Measurements from ENCODE around the gene SMARCD3. TPM values are rescaled to one million over a fixed set of nuclear protein-coding genes. Genes with fewer than 3 reads are reported as not detected.
A peak's percentile ranks its signal among the peaks of the same experiment; 100 is the strongest.

The SMARCD3 gene
- total and polyA plus RNA-seq, 2 of the 13 experiments (the other 11 are each of a cell fraction or from before 2014, with no cell fraction given) = 0.20 to 0.62 TPM

DNA sequence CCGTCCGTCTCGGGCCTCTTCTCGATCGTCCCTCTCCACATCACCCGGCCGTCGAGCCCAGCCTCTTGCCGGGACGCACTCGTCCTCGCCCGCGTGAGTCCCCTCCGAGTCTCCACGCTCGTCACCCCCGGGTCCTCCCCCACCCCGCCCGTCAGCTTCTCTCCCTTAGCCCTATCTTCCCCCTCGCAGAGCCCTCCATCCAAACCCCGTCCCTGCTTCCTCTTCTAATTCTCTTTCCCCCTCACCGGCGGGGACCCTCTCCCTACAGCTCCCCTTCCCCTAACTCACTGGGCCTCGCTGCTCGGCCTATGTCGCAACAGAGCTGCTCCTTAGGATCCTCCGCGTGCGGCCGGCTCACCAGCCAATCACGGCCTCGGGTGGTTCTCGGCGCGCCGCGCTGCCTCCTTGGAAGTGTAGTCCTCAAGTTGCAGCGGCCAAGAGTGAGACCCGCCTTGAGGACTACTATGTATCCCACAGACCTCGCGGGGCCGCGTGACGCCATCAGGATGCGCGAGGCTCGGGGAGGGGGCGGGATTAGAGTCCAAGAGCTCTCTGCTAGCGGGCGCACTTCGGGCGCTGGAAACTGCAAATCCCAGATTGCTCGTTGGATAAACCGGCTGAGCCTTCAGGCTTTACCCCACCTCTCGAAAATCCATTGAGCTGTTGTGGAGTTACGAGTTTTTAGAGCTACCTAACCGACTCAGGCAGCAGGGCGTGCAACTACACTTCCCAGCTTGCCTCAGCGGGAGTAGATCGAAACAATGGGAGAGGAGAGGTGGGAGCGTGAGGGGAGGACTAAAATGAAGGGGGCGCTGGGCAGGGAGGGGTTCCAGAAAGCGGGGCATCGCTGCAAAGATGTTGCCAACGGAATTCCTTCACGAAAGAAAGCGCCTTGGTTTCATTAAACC, 21.4 kb downstream of the SMARCD3 start, which contains the start of gene ABCF2 (continued):
- TF ChIP-seq ETV6 (CRISPR knock-in tag; conservative IDR thresholded peaks at IDR 0.05) = no peak
- TF ChIP-seq, protein P1, sequence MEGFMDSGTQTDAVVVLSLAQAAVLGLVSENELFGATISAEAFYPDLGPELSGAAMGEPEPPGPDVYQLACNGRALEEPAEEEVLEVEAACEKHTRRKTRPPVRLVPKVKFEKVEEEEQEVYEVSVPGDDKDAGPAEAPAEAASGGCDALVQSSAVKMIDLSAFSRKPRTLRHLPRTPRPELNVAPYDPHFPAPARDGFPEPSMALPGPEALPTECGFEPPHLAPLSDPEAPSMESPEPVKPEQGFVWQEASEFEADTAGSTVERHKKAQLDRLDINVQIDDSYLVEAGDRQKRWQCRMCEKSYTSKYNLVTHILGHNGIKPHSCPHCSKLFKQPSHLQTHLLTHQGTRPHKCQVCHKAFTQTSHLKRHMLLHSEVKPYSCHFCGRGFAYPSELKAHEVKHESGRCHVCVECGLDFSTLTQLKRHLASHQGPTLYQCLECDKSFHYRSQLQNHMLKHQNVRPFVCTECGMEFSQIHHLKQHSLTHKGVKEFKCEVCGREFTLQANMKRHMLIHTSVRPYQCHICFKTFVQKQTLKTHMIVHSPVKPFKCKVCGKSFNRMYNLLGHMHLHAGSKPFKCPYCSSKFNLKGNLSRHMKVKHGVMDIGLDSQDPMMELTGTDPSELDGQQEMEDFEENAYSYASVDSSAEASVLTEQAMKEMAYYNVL (CRISPR knock-in tag; IDR thresholded peaks at IDR 0.05; ENCODE audit: borderline replicate concordance) = peak; percentile 70; the same call in 1 of the 2 replicates
- 0 out of 2 replicates have a peak, but pooled peaks have one; percentile 56 for TF ChIP-seq ZNF790 (CRISPR knock-in tag; IDR thresholded peaks at IDR 0.05; ENCODE audit: borderline replicate concordance)
- peak; percentile 95 for TF ChIP-seq HDAC1 (CRISPR knock-in tag; IDR thresholded peaks at IDR 0.05)
- 0 out of 2 replicates have a peak, but pooled peaks have one; percentile 24 for TF ChIP-seq ZSCAN9 (CRISPR knock-in tag; IDR thresholded peaks at IDR 0.05; ENCODE audit: borderline replicate concordance)
- 0 out of 2 replicates have a peak, but pooled peaks have one; percentile 15 for TF ChIP-seq ZNF296 (CRISPR knock-in tag; conservative IDR thresholded peaks at IDR 0.05)
- no peak for TF ChIP-seq ZBTB7B (CRISPR knock-in tag; IDR thresholded peaks at IDR 0.05)
- peak; percentile 5; the same call in 1 of the 2 replicates for TF ChIP-seq ZNF891 (CRISPR knock-in tag; IDR thresholded peaks at IDR 0.05)
- 0 out of 2 replicates have a peak, but pooled peaks have one; percentile 38 for TF ChIP-seq SMAD3 (CRISPR knock-in tag; IDR thresholded peaks at IDR 0.05)
- peak; percentile 80; the same call in 1 of the 2 replicates for TF ChIP-seq SPEN (CRISPR knock-in tag; IDR thresholded peaks at IDR 0.05; ENCODE audit: low read depth)
- peak; percentile 69 for TF ChIP-seq SRF (IDR thresholded peaks at IDR 0.05; ENCODE audit: low read depth, low read length)
- peak; percentile 97 for TF ChIP-seq ZNF143 (CRISPR knock-in tag; IDR thresholded peaks at IDR 0.05)
- TF ChIP-seq ZMYM2 (CRISPR knock-in tag; IDR thresholded peaks at IDR 0.05) = no peak
- peak; percentile 83 for TF ChIP-seq TARDBP (CRISPR knock-in tag; IDR thresholded peaks at IDR 0.05)
- peak; percentile 74 for TF ChIP-seq POGZ (CRISPR knock-in tag; IDR thresholded peaks at IDR 0.05)
- TF ChIP-seq TBX3 (IDR thresholded peaks at IDR 0.05; ENCODE audit: borderline replicate concordance) = no peak
- TF ChIP-seq SP2 (CRISPR knock-in tag; IDR thresholded peaks at IDR 0.05) = peak; percentile 77
- TF ChIP-seq ELF1 (CRISPR knock-in tag; IDR thresholded peaks at IDR 0.05) = peak; percentile 70
- TF ChIP-seq, protein P2, sequence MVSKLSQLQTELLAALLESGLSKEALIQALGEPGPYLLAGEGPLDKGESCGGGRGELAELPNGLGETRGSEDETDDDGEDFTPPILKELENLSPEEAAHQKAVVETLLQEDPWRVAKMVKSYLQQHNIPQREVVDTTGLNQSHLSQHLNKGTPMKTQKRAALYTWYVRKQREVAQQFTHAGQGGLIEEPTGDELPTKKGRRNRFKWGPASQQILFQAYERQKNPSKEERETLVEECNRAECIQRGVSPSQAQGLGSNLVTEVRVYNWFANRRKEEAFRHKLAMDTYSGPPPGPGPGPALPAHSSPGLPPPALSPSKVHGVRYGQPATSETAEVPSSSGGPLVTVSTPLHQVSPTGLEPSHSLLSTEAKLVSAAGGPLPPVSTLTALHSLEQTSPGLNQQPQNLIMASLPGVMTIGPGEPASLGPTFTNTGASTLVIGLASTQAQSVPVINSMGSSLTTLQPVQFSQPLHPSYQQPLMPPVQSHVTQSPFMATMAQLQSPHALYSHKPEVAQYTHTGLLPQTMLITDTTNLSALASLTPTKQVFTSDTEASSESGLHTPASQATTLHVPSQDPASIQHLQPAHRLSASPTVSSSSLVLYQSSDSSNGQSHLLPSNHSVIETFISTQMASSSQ (IDR thresholded peaks at IDR 0.05; ENCODE audit: low read depth) = no peak
- TF ChIP-seq, protein P2 (CRISPR knock-in tag; IDR thresholded peaks at IDR 0.05; ENCODE audit: borderline replicate concordance) = peak; percentile 62; the same call in 1 of the 2 replicates
- no peak for TF ChIP-seq ZFP82 (CRISPR knock-in tag; IDR thresholded peaks at IDR 0.05; ENCODE audit: borderline replicate concordance)
- TF ChIP-seq, protein P3, sequence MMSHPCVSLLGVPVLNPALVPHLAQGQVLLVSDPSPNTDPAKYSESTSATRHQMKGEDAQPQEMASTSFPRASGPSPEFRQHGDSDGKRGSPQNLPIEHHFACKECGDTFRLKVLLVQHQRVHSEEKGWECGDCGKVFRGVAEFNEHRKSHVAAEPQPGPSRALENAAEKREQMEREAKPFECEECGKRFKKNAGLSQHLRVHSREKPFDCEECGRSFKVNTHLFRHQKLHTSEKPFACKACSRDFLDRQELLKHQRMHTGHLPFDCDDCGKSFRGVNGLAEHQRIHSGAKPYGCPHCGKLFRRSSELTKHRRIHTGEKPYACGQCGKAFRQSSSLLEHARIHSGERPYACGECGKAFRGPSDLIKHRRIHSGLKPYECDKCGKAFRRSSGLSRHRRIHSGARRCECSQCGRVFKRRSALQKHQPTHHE (CRISPR knock-in tag; IDR thresholded peaks at IDR 0.05; ENCODE audit: borderline replicate concordance) = peak; percentile 64; the same call in 1 of the 2 replicates

All from HepG2 (cell line).